CD8-positive, alpha-beta memory T cell (primary cell): ENCODE measurements around the gene PLEKHG3. TPM values are rescaled to one million over a fixed set of nuclear protein-coding genes. Genes with fewer than 3 reads are reported as not detected.
A peak's percentile ranks its signal among the peaks of the same experiment; 100 is the strongest.

Experiments
- CTCF ChIA-PET: fragments of 350-600 bp; sonication (Branson Sonifier 250); formaldehyde crosslinking; loops from one replicate; lab custom pipeline; 2021; ENCODE audit warnings: antibody characterized with exemption; lab: Charles Lee
- POLR2A ChIA-PET: fragments of 350-600 bp; sonication (Branson Sonifier 250); formaldehyde crosslinking; loops from one replicate; lab custom pipeline; 2021; ENCODE audit warnings: antibody characterized with exemption; lab: Charles Lee
- DNase-seq, 5 donors: peaks; one replicate each; pipeline versions ENCODE4 v3.0.0 to v3.0.0-alpha.2; 2020 to 2022; ENCODE audit warnings: mixed read lengths in 1 of 5
- H3K27ac ChIP-seq: one replicate; pipeline ENCODE4 v1.7.0; 2013; ENCODE audit warnings: low read depth, mild to moderate bottlenecking, low read length, moderate library complexity
- H3K27me3 ChIP-seq: 2 replicates; pipeline ENCODE4 v1.7.0; 2013; ENCODE audit warnings: low read length, mild to moderate bottlenecking; ENCODE audit not compliant: insufficient read depth, poor library complexity, severe bottlenecking
- H3K36me3 ChIP-seq: 2 replicates; pipeline ENCODE4 v1.7.0; 2013; ENCODE audit warnings: mild to moderate bottlenecking, low read length, moderate library complexity; ENCODE audit not compliant: insufficient read depth
- H3K4me1 ChIP-seq: 2 replicates; pipeline ENCODE4 v1.7.0; 2013; ENCODE audit warnings: mild to moderate bottlenecking, low read length, moderate library complexity; ENCODE audit not compliant: insufficient read depth
- H3K4me3 ChIP-seq: 2 replicates; pipeline ENCODE4 v1.7.0; 2013; ENCODE audit warnings: mild to moderate bottlenecking, low read length
- H3K9me3 ChIP-seq: 2 replicates; pipeline ENCODE4 v1.7.0; 2013; ENCODE audit warnings: mild to moderate bottlenecking, low read length
- H3K27ac Mint-ChIP-seq, 8 donors: one replicate each; pipeline ENCODE4 v1.8.0; 2020 to 2021; ENCODE audit warnings: mixed read lengths in 8 of 8, mild to moderate bottlenecking in 6 of 8, inconsistent platforms in 3 of 8, moderate library complexity in 3 of 8
- H3K27me3 Mint-ChIP-seq, 2 donors: one replicate each; pipeline ENCODE4 v1.8.0; 2020 to 2021; ENCODE audit warnings: mixed read lengths in 2 of 2, mild to moderate bottlenecking in 1 of 2, moderate library complexity in 1 of 2
- H3K36me3 Mint-ChIP-seq, 3 donors: one replicate each; pipeline ENCODE4 v1.8.0; 2020 to 2021; ENCODE audit warnings: mixed read lengths in 3 of 3, inconsistent platforms in 1 of 3, mild to moderate bottlenecking in 1 of 3
- H3K4me1 Mint-ChIP-seq, 3 donors: one replicate each; pipeline ENCODE4 v1.8.0; 2020 to 2021; ENCODE audit warnings: mixed read lengths in 3 of 3, inconsistent platforms in 1 of 3, mild to moderate bottlenecking in 1 of 3
- H3K4me3 Mint-ChIP-seq, 7 donors: one replicate each; pipeline ENCODE4 v1.8.0; 2020 to 2021; ENCODE audit warnings: mixed read lengths in 7 of 7, mild to moderate bottlenecking in 6 of 7, moderate library complexity in 4 of 7, inconsistent platforms in 2 of 7
- H3K9me3 Mint-ChIP-seq, 5 donors: one replicate each; pipeline ENCODE4 v1.8.0; 2020 to 2022; ENCODE audit warnings: mixed read lengths in 5 of 5, mild to moderate bottlenecking in 3 of 5, moderate library complexity in 2 of 5, inconsistent platforms in 1 of 5
- polyA plus RNA-seq: library from polyadenylated mRNA; unstranded; fragments of 300-500 nt; fragmentation: Illumina TruSeq; gene quantifications from one replicate; pipeline ENCODE4 v1.2.3, GENCODE V29; 2021
- total RNA-seq, 2 experiments: library from RNA; stranded (reverse); gene quantifications; one replicate each; pipeline ENCODE4 v1.2.3, GENCODE V29; 2021

Gene PLEKHG3
- total and polyA plus RNA-seq, 3 experiments from 2014 or later: 4.9 to 61.1 (median 5.0) TPM

GRCh38 chr14:64763085-64763782 is 59.0 kb downstream of the PLEKHG3 start:
- Histone ChIP-seq H3K27ac (no peak overlapping the region), H3K27me3 (no peaks in the 10 kb centered on the region), H3K4me1 (peaks cover 45% of the 10 kb centered on the region), H3K36me3 (no peaks in the 10 kb centered on the region), H3K4me3 (no peak overlapping the region), H3K9me3 (no peaks in the 10 kb centered on the region)
- POLR2A ChIA-PET: no interaction called here
- peaks cover 55 to 62% (median 60%) of the 10 kb centered on the region in 3 donors for H3K4me1 Mint-ChIP-seq
- H3K27ac Mint-ChIP-seq: peak overlapping the region in 4 of 8 donors; percentile 16 to 80 (median 67)
- no peaks in the 10 kb centered on the region for H3K9me3 Mint-ChIP-seq
- peaks cover 4 to 5% of the 10 kb centered on the region in 2 donors for H3K27me3 Mint-ChIP-seq
- peak in 1 of 5 donors; percentile 32 for DNase-seq
- no peaks in the 10 kb centered on the region for H3K36me3 Mint-ChIP-seq
- H3K4me3 Mint-ChIP-seq: peak overlapping the region in 2 of 7 donors; percentile 26 to 63
- CTCF ChIA-PET: interaction anchor here (1.1 to 6.6 kb wide), 5 partner anchors 13 to 93 kb away, joined by 3 to 72 read pairs (median 9); no protein-coding TSS in a partner anchor

GRCh38 chr14:64763801-64764621 is 59.8 kb downstream of the PLEKHG3 start:
- Mint-ChIP-seq H3K36me3 (no peaks in the 10 kb centered on the region), H3K27ac (peak overlapping the region in 6 of 8 donors; percentile 16 to 86 (median 77)), H3K4me3 (peak overlapping the region in 6 of 7 donors; percentile 45 to 85 (median 59)), H3K9me3 (no peaks in the 10 kb centered on the region), H3K4me1 (peaks cover 48 to 55% (median 54%) of the 10 kb centered on the region in 3 donors), H3K27me3 (peaks cover 4 to 5% of the 10 kb centered on the region in 2 donors)
- H3K27me3 ChIP-seq: no peaks in the 10 kb centered on the region
- DNase-seq: peak in 1 of 5 donors; percentile 38
- H3K4me1 ChIP-seq: peaks cover 38% of the 10 kb centered on the region
- CTCF ChIA-PET: interaction anchor here (0.6 to 6.6 kb wide), 18 partner anchors 10 to 420 kb away, joined by 3 to 72 read pairs (median 3); no protein-coding TSS in a partner anchor
- H3K27ac ChIP-seq: no peak overlapping the region
- POLR2A ChIA-PET: interaction anchor here (0.9 kb wide), 1 partner anchor 91 kb away, joined by 3 read pairs; no protein-coding TSS in a partner anchor
- H3K36me3 ChIP-seq: no peaks in the 10 kb centered on the region
- no peak overlapping the region for H3K4me3 ChIP-seq
- no peaks in the 10 kb centered on the region for H3K9me3 ChIP-seq

- Histone ChIP-seq H3K9me3 (no peaks in the 10 kb centered on the region), H3K27me3 (no peaks in the 10 kb centered on the region), H3K27ac (no peak overlapping the region), H3K4me1 (peaks cover 29% of the 10 kb centered on the region), H3K4me3 (no peak overlapping the region), H3K36me3 (no peaks in the 10 kb centered on the region)
- ChIA-PET CTCF (interaction anchor here (0.6 to 6.6 kb wide), 21 partner anchors 9 to 421 kb away, joined by 3 to 72 read pairs (median 3); no protein-coding TSS in a partner anchor), POLR2A (interaction anchor here (0.9 kb wide), 1 partner anchor 92 kb away, joined by 3 read pairs; no protein-coding TSS in a partner anchor)
- Mint-ChIP-seq H3K36me3 (no peaks in the 10 kb centered on the region), H3K4me1 (peaks cover 42 to 48% (median 47%) of the 10 kb centered on the region in 3 donors), H3K9me3 (no peaks in the 10 kb centered on the region), H3K27ac (peak overlapping the region in 6 of 8 donors; percentile 29 to 86 (median 71)), H3K27me3 (peaks cover under 1 to 5% of the 10 kb centered on the region in 2 donors), H3K4me3 (peak overlapping the region; percentile 11 to 85 (median 59))
- DNase-seq: peak; percentile 51 to 75 (median 61)
These were observed 60.7 kb downstream of the PLEKHG3 start for GRCh38 chr14:64764641-64765520.

DNA sequence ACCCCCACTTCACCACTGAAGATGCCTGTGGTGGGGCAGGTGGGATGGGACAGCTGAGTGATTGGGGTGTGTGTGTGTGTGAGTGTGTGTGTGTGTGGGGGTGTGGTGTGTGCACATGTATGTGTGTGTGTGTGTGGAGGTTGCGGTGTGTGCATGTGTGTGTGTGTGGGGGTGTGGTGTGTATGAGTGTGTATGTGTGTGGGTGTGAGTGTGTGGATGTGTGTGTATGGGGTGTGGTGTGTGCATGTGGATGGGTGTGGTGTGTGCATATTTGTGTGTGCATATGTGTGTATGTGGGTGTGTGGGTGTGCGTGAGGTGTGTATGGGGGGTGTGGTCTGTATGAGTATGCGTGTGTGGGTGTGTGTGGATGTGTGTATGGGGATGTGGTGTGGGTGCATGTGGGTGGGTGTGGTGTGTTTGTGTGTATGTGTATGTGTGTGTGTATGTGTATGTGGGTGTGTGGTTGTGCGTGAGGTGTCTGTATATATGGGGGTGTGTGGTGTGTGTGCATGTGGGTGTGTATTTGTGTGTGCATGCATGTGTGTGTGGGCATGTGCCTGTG is 61.6 kb downstream of the PLEKHG3 start:
- Histone ChIP-seq H3K4me3 (no peak overlapping the region), H3K27ac (no peak overlapping the region), H3K9me3 (no peaks in the 10 kb centered on the region), H3K4me1 (peaks cover 26% of the 10 kb centered on the region), H3K27me3 (no peaks in the 10 kb centered on the region), H3K36me3 (no peaks in the 10 kb centered on the region)
- Mint-ChIP-seq H3K9me3 (no peaks in the 10 kb centered on the region), H3K4me3 (no peak overlapping the region), H3K27me3 (peaks cover 0 to 5% of the 10 kb centered on the region in 2 donors), H3K27ac (peak overlapping the region in 2 of 8 donors; percentile 1 to 24), H3K36me3 (no peaks in the 10 kb centered on the region), H3K4me1 (peaks cover 32 to 40% (median 39%) of the 10 kb centered on the region in 3 donors)
- DNase-seq: peak in 1 of 5 donors; percentile 24
- POLR2A ChIA-PET: no interaction called here
- CTCF ChIA-PET: interaction anchor here (0.9 to 6.6 kb wide), 5 partner anchors 17 to 415 kb away, joined by 3 to 72 read pairs (median 5); no protein-coding TSS in a partner anchor

DNA sequence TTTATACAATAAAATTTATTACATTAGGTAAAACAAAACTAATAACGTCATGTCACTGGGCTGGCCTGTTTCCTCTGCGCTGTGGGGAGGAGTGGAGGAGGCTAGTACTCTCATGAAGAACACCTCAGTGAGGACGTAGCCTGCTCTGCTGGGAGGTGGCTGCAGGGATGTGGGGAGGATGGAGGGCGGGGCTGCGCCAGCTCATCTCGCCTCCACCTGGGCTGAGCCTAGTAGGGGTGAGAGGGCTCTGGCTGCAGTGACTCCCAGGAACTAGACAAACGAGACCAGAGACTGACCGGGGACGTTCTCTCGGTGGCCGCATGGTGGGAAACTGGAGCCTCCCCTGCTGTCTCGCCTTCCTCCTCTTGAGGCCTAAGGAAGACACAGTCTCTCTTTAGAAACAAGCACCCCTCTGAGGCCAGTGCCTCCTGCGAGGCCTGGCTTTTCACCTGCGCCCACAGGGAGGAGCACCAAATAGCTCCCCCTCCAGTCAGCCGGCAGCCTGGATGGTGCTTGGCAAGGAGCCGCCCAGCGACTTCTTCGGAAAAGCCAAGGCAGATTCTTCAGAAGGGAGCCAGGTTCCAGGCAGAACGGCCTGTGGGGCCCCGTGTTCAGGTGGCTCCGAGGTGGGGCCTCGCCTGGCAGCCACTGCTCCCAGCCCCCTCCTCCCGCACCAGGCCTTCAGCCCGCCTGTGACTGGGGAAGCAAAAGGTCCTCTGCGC is 62.4 kb downstream of the PLEKHG3 start:
- no peak overlapping the region for H3K4me3 ChIP-seq
- Mint-ChIP-seq H3K27ac (no peak overlapping the region), H3K4me1 (peaks cover 30 to 40% (median 37%) of the 10 kb centered on the region in 3 donors), H3K4me3 (no peak overlapping the region), H3K9me3 (no peaks in the 10 kb centered on the region), H3K27me3 (peaks cover 0 to 1% of the 10 kb centered on the region in 2 donors), H3K36me3 (no peaks in the 10 kb centered on the region)
- H3K9me3 ChIP-seq: no peaks in the 10 kb centered on the region
- H3K36me3 ChIP-seq: no peaks in the 10 kb centered on the region
- no peaks in the 10 kb centered on the region for H3K27me3 ChIP-seq
- H3K4me1 ChIP-seq: peaks cover 30% of the 10 kb centered on the region
- POLR2A ChIA-PET: no interaction called here
- no peak overlapping the region for H3K27ac ChIP-seq
- DNase-seq: peak in 1 of 5 donors; percentile 38
- CTCF ChIA-PET: interaction anchor here (6.6 kb wide), 1 partner anchor 95 kb away, joined by 72 read pairs; no protein-coding TSS in a partner anchor

DNA sequence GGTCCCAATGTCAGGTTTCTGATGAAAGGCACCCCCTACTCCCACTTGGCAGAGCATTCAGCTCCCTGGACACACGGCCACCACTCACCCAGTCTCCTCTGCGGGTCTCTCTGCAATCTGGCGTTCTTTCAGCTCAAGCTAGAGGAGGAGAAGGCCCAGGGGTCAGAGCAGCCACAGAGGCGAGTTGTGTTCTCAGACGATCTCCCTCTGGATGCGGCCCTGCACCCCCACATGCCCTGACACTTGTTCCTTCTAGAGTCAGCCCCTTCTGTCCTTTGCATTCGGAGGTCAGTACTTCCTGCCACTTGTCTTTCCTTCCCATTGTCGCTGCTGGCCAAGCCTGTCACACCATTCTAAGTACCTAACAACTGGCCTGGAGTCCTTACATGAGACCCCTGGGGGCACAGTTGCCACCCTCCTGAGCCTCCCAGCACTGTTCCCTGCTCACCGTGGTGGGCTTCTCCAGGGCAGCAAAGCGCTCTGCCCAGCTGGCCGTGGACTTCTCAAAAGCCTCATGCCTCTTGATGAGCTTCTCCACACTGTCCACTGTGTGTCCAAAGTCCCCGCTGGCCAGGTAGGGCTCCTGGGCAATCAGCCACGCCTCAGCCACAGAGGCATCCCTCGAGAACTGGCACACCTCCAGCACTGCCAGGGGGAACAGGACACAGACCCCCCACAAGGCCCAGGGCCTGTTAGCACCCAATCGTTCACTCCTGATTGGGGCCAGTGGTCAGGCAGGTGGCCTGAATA is 63.2 kb downstream of the PLEKHG3 start:
- H3K4me3 ChIP-seq: no peak overlapping the region
- H3K4me3 Mint-ChIP-seq: peak overlapping the region in 1 of 7 donors; percentile 54
- H3K4me1 ChIP-seq: peaks cover 26% of the 10 kb centered on the region
- no peaks in the 10 kb centered on the region for H3K9me3 Mint-ChIP-seq
- no peaks in the 10 kb centered on the region for H3K9me3 ChIP-seq
- H3K27ac Mint-ChIP-seq: peak overlapping the region in 1 of 8 donors; percentile 88
- H3K4me1 Mint-ChIP-seq: peaks cover 23 to 32% (median 29%) of the 10 kb centered on the region in 3 donors
- POLR2A ChIA-PET: no interaction called here
- no peak overlapping the region for H3K27ac ChIP-seq
- peak in 1 of 5 donors; percentile 23 for DNase-seq
- CTCF ChIA-PET: interaction anchor here (6.6 kb wide), 1 partner anchor 96 kb away, joined by 72 read pairs; no protein-coding TSS in a partner anchor
- H3K36me3 ChIP-seq: no peaks in the 10 kb centered on the region
- no peaks in the 10 kb centered on the region for H3K36me3 Mint-ChIP-seq
- H3K27me3 Mint-ChIP-seq: peaks cover 0 to 1% of the 10 kb centered on the region in 2 donors
- no peaks in the 10 kb centered on the region for H3K27me3 ChIP-seq
